ENCODE results near the gene JPH3.

GRCh38 chr16:87689956-87690465 lies 87.7 kb downstream of the JPH3 start:
- TF ChIP-seq CTCF (conservative IDR thresholded peaks at IDR 0.05), result no peak
- TF ChIP-seq EZH2 (IDR thresholded peaks at IDR 0.05; ENCODE audit: low read depth), result no peak
